Stimulated activated CD4-positive, alpha-beta T cell treated with anti-CD3 and anti-CD28 coated beads, Interleukin-2, amount 100 ng/mL, for 24 hours (primary cell): ENCODE results near the gene ATRNL1.

Experiments
- DNase-seq, 2 donors: peaks; one replicate each; pipeline ENCODE4 v3.0.0-alpha.2; 2020

ATRNL1 gene

GRCh38 chr10:115914475-115914874 is 821.3 kb downstream of the ATRNL1 start:
- DNase-seq: no peak

GRCh38 chr10:115915429-115915828 is 822.3 kb downstream of the ATRNL1 start:
- no peak for DNase-seq

- DNase-seq: no peak
Observed at GRCh38 chr10:115918812-115919211, 825.6 kb downstream of the ATRNL1 start.

GRCh38 chr10:115921795-115922194 is 828.6 kb downstream of the ATRNL1 start:
- DNase-seq: no peak

GRCh38 chr10:115931309-115931708 is 838.1 kb downstream of the ATRNL1 start:
- no peak for DNase-seq

- DNase-seq: no peak
Observed at GRCh38 chr10:115932099-115932498, 838.9 kb downstream of the ATRNL1 start.

- no peak for DNase-seq
Observed at GRCh38 chr10:115933098-115933497, 839.9 kb downstream of the ATRNL1 start.

GRCh38 chr10:115935731-115936130 is 842.6 kb downstream of the ATRNL1 start:
- DNase-seq: no peak

- no peak for DNase-seq
Observed at GRCh38 chr10:115936926-115937767, 844.0 kb downstream of the ATRNL1 start.

- no peak for DNase-seq
Observed at GRCh38 chr10:115937768-115938056, 844.5 kb downstream of the ATRNL1 start.

- DNase-seq: no peak
Observed at GRCh38 chr10:115939101-115939854, 846.1 kb downstream of the ATRNL1 start.

GRCh38 chr10:115941361-115941771 is 848.2 kb downstream of the ATRNL1 start:
- no peak for DNase-seq

GRCh38 chr10:115942101-115942500 is 848.9 kb downstream of the ATRNL1 start:
- DNase-seq: no peak

- no peak for DNase-seq
Observed at GRCh38 chr10:115944538-115944937, 851.4 kb downstream of the ATRNL1 start.

- DNase-seq: no peak
Observed at GRCh38 chr10:115945701-115946445, 852.7 kb downstream of the ATRNL1 start.

GRCh38 chr10:115947104-115947503 is 853.9 kb downstream of the ATRNL1 start:
- DNase-seq: no peak

GRCh38 chr10:115948465-115948864 is 855.3 kb downstream of the ATRNL1 start:
- no peak for DNase-seq

GRCh38 chr10:115949282-115949844 is 856.2 kb downstream of the ATRNL1 start:
- DNase-seq: no peak

- DNase-seq: no peak
Observed at GRCh38 chr10:115950320-115950719, 857.2 kb downstream of the ATRNL1 start.

GRCh38 chr10:115951242-115951641 is 858.1 kb downstream of the ATRNL1 start:
- no peak for DNase-seq

GRCh38 chr10:115953281-115953680 is 860.1 kb downstream of the ATRNL1 start:
- no peak for DNase-seq

- DNase-seq: no peak
Observed at GRCh38 chr10:115953968-115954367, 860.8 kb downstream of the ATRNL1 start.
